Measurements from ENCODE around the gene RAP1GAP. TPM values are rescaled to one million over a fixed set of nuclear protein-coding genes. Genes with fewer than 3 reads are reported as not detected.

Gene RAP1GAP
- total and polyA plus RNA-seq, 5 donors = 15.3 to 18.7 (median 16.8) TPM

- intact Hi-C loops (cut with DNase I) = no loop called here
- H3K4me1 ChIP-seq (ENCODE audit: control insufficient read depth, insufficient read depth, low read length) = peaks cover 3% of the 10 kb centered on the region
- H3K9me3 ChIP-seq (ENCODE audit: control insufficient read depth, low read length) = no peaks in the 10 kb centered on the region
- H3K27ac ChIP-seq (ENCODE audit: low read length) = no peak overlapping the region
- no peak overlapping the region for H3K4me3 ChIP-seq (ENCODE audit: low read length)
- WGBS = 80% methylated on average over 19 of the region's 19 CpGs
- H3K27me3 ChIP-seq (ENCODE audit: control insufficient read depth, insufficient read depth) = no peaks in the 10 kb centered on the region
- peak in 2 of 3 donors; percentile 66 to 69 for DNase-seq
- ATAC-seq = peak; percentile 14 to 33
Measured at GRCh38 chr1:21641967-21642739, 27.0 kb downstream of the RAP1GAP start.

- DNase-seq = no peak
- 77% methylated on average over 6 of the region's 6 CpGs for WGBS
- no peaks in the 10 kb centered on the region for H3K27me3 ChIP-seq (ENCODE audit: control insufficient read depth, insufficient read depth)
- no peak overlapping the region for H3K4me3 ChIP-seq (ENCODE audit: low read length)
- H3K4me1 ChIP-seq (ENCODE audit: control insufficient read depth, insufficient read depth, low read length) = peaks cover 3% of the 10 kb centered on the region
- intact Hi-C loops (cut with DNase I) = no loop called here
- no peak for ATAC-seq
- H3K27ac ChIP-seq (ENCODE audit: low read length) = no peak overlapping the region
- H3K9me3 ChIP-seq (ENCODE audit: control insufficient read depth, low read length) = no peaks in the 10 kb centered on the region
Measured at GRCh38 chr1:21641537-21641936, 27.6 kb downstream of the RAP1GAP start.

GRCh38 chr1:21641076-21641475 is 28.1 kb downstream of the RAP1GAP start:
- WGBS = 86% methylated on average over 2 of the region's 2 CpGs
- Histone ChIP-seq H3K9me3 (ENCODE audit: control insufficient read depth, low read length) (no peaks in the 10 kb centered on the region), H3K27ac (ENCODE audit: low read length) (no peak overlapping the region), H3K4me3 (ENCODE audit: low read length) (no peak overlapping the region), H3K4me1 (ENCODE audit: control insufficient read depth, insufficient read depth, low read length) (peaks cover 3% of the 10 kb centered on the region), H3K27me3 (ENCODE audit: control insufficient read depth, insufficient read depth) (no peaks in the 10 kb centered on the region)
- no peak for ATAC-seq
- intact Hi-C loops (cut with DNase I) = no loop called here
- DNase-seq = peak in 1 of 3 donors; percentile 12

- Histone ChIP-seq H3K4me3 (ENCODE audit: low read length) (no peak overlapping the region), H3K27me3 (ENCODE audit: control insufficient read depth, insufficient read depth) (no peaks in the 10 kb centered on the region), H3K9me3 (ENCODE audit: control insufficient read depth, low read length) (no peaks in the 10 kb centered on the region), H3K4me1 (ENCODE audit: control insufficient read depth, insufficient read depth, low read length) (peaks cover 3% of the 10 kb centered on the region), H3K27ac (ENCODE audit: low read length) (no peak overlapping the region)
- peak in 1 of 3 donors; percentile 27 for DNase-seq
- intact Hi-C loops (cut with DNase I) = no loop called here
- WGBS = 87% methylated on average over 6 of the region's 6 CpGs
- no peak for ATAC-seq
Measured at GRCh38 chr1:21640653-21641052, 28.5 kb downstream of the RAP1GAP start.

GRCh38 chr1:21639594-21640041 is 29.5 kb downstream of the RAP1GAP start:
- WGBS = 30% methylated on average over 24 of the region's 24 CpGs
- H3K9me3 ChIP-seq (ENCODE audit: control insufficient read depth, low read length) = no peaks in the 10 kb centered on the region
- peaks cover 3% of the 10 kb centered on the region for H3K4me1 ChIP-seq (ENCODE audit: control insufficient read depth, insufficient read depth, low read length)
- DNase-seq (peak in 2 of 3 donors; percentile 54 to 61), ATAC-seq (peak; percentile 52 to 60)
- peak overlapping the region; percentile 16 for H3K27ac ChIP-seq (ENCODE audit: low read length)
- H3K4me3 ChIP-seq (ENCODE audit: low read length) = no peak overlapping the region
- H3K27me3 ChIP-seq (ENCODE audit: control insufficient read depth, insufficient read depth) = no peaks in the 10 kb centered on the region
- intact Hi-C loops (cut with DNase I) = no loop called here

GRCh38 chr1:21638531-21639341 is 30.4 kb downstream of the RAP1GAP start:
- ATAC-seq (peak; percentile 53 to 59), DNase-seq (peak in 1 of 3 donors; percentile 62)
- 31% methylated on average over 10 of the region's 10 CpGs for WGBS
- Histone ChIP-seq H3K27ac (ENCODE audit: low read length) (peak overlapping the region; percentile 16), H3K4me3 (ENCODE audit: low read length) (no peak overlapping the region), H3K4me1 (ENCODE audit: control insufficient read depth, insufficient read depth, low read length) (peaks cover 3% of the 10 kb centered on the region), H3K9me3 (ENCODE audit: control insufficient read depth, low read length) (no peaks in the 10 kb centered on the region), H3K27me3 (ENCODE audit: control insufficient read depth, insufficient read depth) (no peaks in the 10 kb centered on the region)
- intact Hi-C loops (cut with DNase I) = no loop called here

GRCh38 chr1:21637514-21637913 is 31.6 kb downstream of the RAP1GAP start:
- DNase-seq = no peak
- WGBS = 94% methylated on average over 6 of the region's 6 CpGs
- Histone ChIP-seq H3K27ac (ENCODE audit: low read length) (no peak overlapping the region), H3K9me3 (ENCODE audit: control insufficient read depth, low read length) (no peaks in the 10 kb centered on the region), H3K4me1 (ENCODE audit: control insufficient read depth, insufficient read depth, low read length) (peaks cover 3% of the 10 kb centered on the region), H3K27me3 (ENCODE audit: control insufficient read depth, insufficient read depth) (no peaks in the 10 kb centered on the region), H3K4me3 (ENCODE audit: low read length) (no peak overlapping the region)
- ATAC-seq = no peak
- intact Hi-C loops (cut with DNase I) = no loop called here

- no peak for ATAC-seq
- no peak overlapping the region for H3K4me3 ChIP-seq (ENCODE audit: low read length)
- H3K27me3 ChIP-seq (ENCODE audit: control insufficient read depth, insufficient read depth) = no peaks in the 10 kb centered on the region
- no peak for DNase-seq
- H3K9me3 ChIP-seq (ENCODE audit: control insufficient read depth, low read length) = no peaks in the 10 kb centered on the region
- peaks cover 3% of the 10 kb centered on the region for H3K4me1 ChIP-seq (ENCODE audit: control insufficient read depth, insufficient read depth, low read length)
- H3K27ac ChIP-seq (ENCODE audit: low read length) = no peak overlapping the region
- intact Hi-C loops (cut with DNase I) = no loop called here
- 96% methylated on average over 2 of the region's 2 CpGs for WGBS
Measured at GRCh38 chr1:21636029-21636428, 33.1 kb downstream of the RAP1GAP start.

GRCh38 chr1:21634806-21635535 is 34.2 kb downstream of the RAP1GAP start:
- DNase-seq (peak in 1 of 3 donors; percentile 21), ATAC-seq (no peak)
- peaks cover 3% of the 10 kb centered on the region for H3K4me1 ChIP-seq (ENCODE audit: control insufficient read depth, insufficient read depth, low read length)
- no peaks in the 10 kb centered on the region for H3K27me3 ChIP-seq (ENCODE audit: control insufficient read depth, insufficient read depth)
- no peak overlapping the region for H3K27ac ChIP-seq (ENCODE audit: low read length)
- intact Hi-C loops (cut with DNase I) = no loop called here
- H3K9me3 ChIP-seq (ENCODE audit: control insufficient read depth, low read length) = no peaks in the 10 kb centered on the region
- 68% methylated on average over 12 of the region's 12 CpGs for WGBS
- no peak overlapping the region for H3K4me3 ChIP-seq (ENCODE audit: low read length)

GRCh38 chr1:21633992-21634805 is 35.0 kb downstream of the RAP1GAP start:
- DNase-seq (peak in 1 of 3 donors; percentile 59), ATAC-seq (no peak)
- H3K9me3 ChIP-seq (ENCODE audit: control insufficient read depth, low read length) = no peaks in the 10 kb centered on the region
- 86% methylated on average over 18 of the region's 18 CpGs for WGBS
- intact Hi-C loops (cut with DNase I) = no loop called here
- H3K4me1 ChIP-seq (ENCODE audit: control insufficient read depth, insufficient read depth, low read length) = peaks cover 3% of the 10 kb centered on the region
- no peak overlapping the region for H3K4me3 ChIP-seq (ENCODE audit: low read length)
- H3K27me3 ChIP-seq (ENCODE audit: control insufficient read depth, insufficient read depth) = no peaks in the 10 kb centered on the region
- no peak overlapping the region for H3K27ac ChIP-seq (ENCODE audit: low read length)
